ENCODE data around the gene SLC9A9.

Gene SLC9A9

GRCh38 chr3:143255739-143256138 is 592.5 kb downstream of the SLC9A9 start:
- H3K9ac ChIP-seq (ENCODE audit: low read length): no peak overlapping the region
- no peak overlapping the region for H3K4me3 ChIP-seq (ENCODE audit: low read length)
- no peaks in the 10 kb centered on the region for H3K4me1 ChIP-seq (ENCODE audit: control insufficient read depth, insufficient read depth, low read length)
- no peak overlapping the region for H3K27ac ChIP-seq (ENCODE audit: low read depth, low read length)
- H3K27me3 ChIP-seq (ENCODE audit: control insufficient read depth, insufficient read depth, low read length): no peaks in the 10 kb centered on the region
- no peaks in the 10 kb centered on the region for H3K36me3 ChIP-seq (ENCODE audit: control insufficient read depth, insufficient read depth, low read length)

- Histone ChIP-seq H3K27ac (ENCODE audit: low read depth, low read length) (no peak overlapping the region), H3K36me3 (ENCODE audit: control insufficient read depth, insufficient read depth, low read length) (no peaks in the 10 kb centered on the region), H3K4me3 (ENCODE audit: low read length) (no peak overlapping the region), H3K4me1 (ENCODE audit: control insufficient read depth, insufficient read depth, low read length) (no peaks in the 10 kb centered on the region), H3K27me3 (ENCODE audit: control insufficient read depth, insufficient read depth, low read length) (no peaks in the 10 kb centered on the region), H3K9ac (ENCODE audit: low read length) (no peak overlapping the region)
Observed at GRCh38 chr3:143252931-143253330, 595.3 kb downstream of the SLC9A9 start.

GRCh38 chr3:143249014-143249413 is 599.3 kb downstream of the SLC9A9 start:
- H3K27me3 ChIP-seq (ENCODE audit: control insufficient read depth, insufficient read depth, low read length): no peaks in the 10 kb centered on the region
- no peaks in the 10 kb centered on the region for H3K4me1 ChIP-seq (ENCODE audit: control insufficient read depth, insufficient read depth, low read length)
- no peak overlapping the region for H3K4me3 ChIP-seq (ENCODE audit: low read length)
- no peak overlapping the region for H3K27ac ChIP-seq (ENCODE audit: low read depth, low read length)
- no peak overlapping the region for H3K9ac ChIP-seq (ENCODE audit: low read length)
- H3K36me3 ChIP-seq (ENCODE audit: control insufficient read depth, insufficient read depth, low read length): no peaks in the 10 kb centered on the region

- Histone ChIP-seq H3K36me3 (ENCODE audit: control insufficient read depth, insufficient read depth, low read length) (no peaks in the 10 kb centered on the region), H3K27me3 (ENCODE audit: control insufficient read depth, insufficient read depth, low read length) (no peaks in the 10 kb centered on the region), H3K4me1 (ENCODE audit: control insufficient read depth, insufficient read depth, low read length) (peaks cover 1% of the 10 kb centered on the region), H3K9ac (ENCODE audit: low read length) (no peak overlapping the region), H3K27ac (ENCODE audit: low read depth, low read length) (no peak overlapping the region), H3K4me3 (ENCODE audit: low read length) (no peak overlapping the region)
Observed at GRCh38 chr3:143247073-143247472, 601.2 kb downstream of the SLC9A9 start.

- no peaks in the 10 kb centered on the region for H3K27me3 ChIP-seq (ENCODE audit: control insufficient read depth, insufficient read depth, low read length)
- H3K9ac ChIP-seq (ENCODE audit: low read length): no peak overlapping the region
- H3K36me3 ChIP-seq (ENCODE audit: control insufficient read depth, insufficient read depth, low read length): no peaks in the 10 kb centered on the region
- H3K4me3 ChIP-seq (ENCODE audit: low read length): no peak overlapping the region
- H3K4me1 ChIP-seq (ENCODE audit: control insufficient read depth, insufficient read depth, low read length): peaks cover 6% of the 10 kb centered on the region
- H3K27ac ChIP-seq (ENCODE audit: low read depth, low read length): no peak overlapping the region
Observed at GRCh38 chr3:143245692-143246091, 602.6 kb downstream of the SLC9A9 start.

GRCh38 chr3:143244516-143245063 is 603.7 kb downstream of the SLC9A9 start:
- Histone ChIP-seq H3K4me3 (ENCODE audit: low read length) (no peak overlapping the region), H3K27me3 (ENCODE audit: control insufficient read depth, insufficient read depth, low read length) (no peaks in the 10 kb centered on the region), H3K27ac (ENCODE audit: low read depth, low read length) (no peak overlapping the region)

GRCh38 chr3:143243686-143244085 is 604.6 kb downstream of the SLC9A9 start:
- Histone ChIP-seq H3K4me1 (ENCODE audit: control insufficient read depth, insufficient read depth, low read length) (peaks cover 6% of the 10 kb centered on the region), H3K36me3 (ENCODE audit: control insufficient read depth, insufficient read depth, low read length) (no peaks in the 10 kb centered on the region), H3K9ac (ENCODE audit: low read length) (no peak overlapping the region), H3K27ac (ENCODE audit: low read depth, low read length) (no peak overlapping the region), H3K4me3 (ENCODE audit: low read length) (no peak overlapping the region), H3K27me3 (ENCODE audit: control insufficient read depth, insufficient read depth, low read length) (no peaks in the 10 kb centered on the region)

More at GRCh38 chr3:143244516-143245063, 603.7 kb downstream of the SLC9A9 start:
- no peaks in the 10 kb centered on the region for H3K36me3 ChIP-seq (ENCODE audit: control insufficient read depth, insufficient read depth, low read length)
- no peak overlapping the region for H3K9ac ChIP-seq (ENCODE audit: low read length)
- peaks cover 6% of the 10 kb centered on the region for H3K4me1 ChIP-seq (ENCODE audit: control insufficient read depth, insufficient read depth, low read length)

GRCh38 chr3:143242691-143243090 is 605.6 kb downstream of the SLC9A9 start:
- Histone ChIP-seq H3K27ac (ENCODE audit: low read depth, low read length) (no peak overlapping the region), H3K4me3 (ENCODE audit: low read length) (no peak overlapping the region), H3K27me3 (ENCODE audit: control insufficient read depth, insufficient read depth, low read length) (no peaks in the 10 kb centered on the region), H3K36me3 (ENCODE audit: control insufficient read depth, insufficient read depth, low read length) (no peaks in the 10 kb centered on the region), H3K4me1 (ENCODE audit: control insufficient read depth, insufficient read depth, low read length) (peaks cover 6% of the 10 kb centered on the region), H3K9ac (ENCODE audit: low read length) (no peak overlapping the region)

GRCh38 chr3:143242101-143242500 is 606.2 kb downstream of the SLC9A9 start:
- H3K36me3 ChIP-seq (ENCODE audit: control insufficient read depth, insufficient read depth, low read length): no peaks in the 10 kb centered on the region
- H3K27ac ChIP-seq (ENCODE audit: low read depth, low read length): no peak overlapping the region
- H3K4me3 ChIP-seq (ENCODE audit: low read length): no peak overlapping the region
- no peak overlapping the region for H3K9ac ChIP-seq (ENCODE audit: low read length)
- H3K27me3 ChIP-seq (ENCODE audit: control insufficient read depth, insufficient read depth, low read length): no peaks in the 10 kb centered on the region
- H3K4me1 ChIP-seq (ENCODE audit: control insufficient read depth, insufficient read depth, low read length): peaks cover 6% of the 10 kb centered on the region

GRCh38 chr3:143241481-143241951 is 606.8 kb downstream of the SLC9A9 start:
- Histone ChIP-seq H3K9ac (ENCODE audit: low read length) (no peak overlapping the region), H3K27ac (ENCODE audit: low read depth, low read length) (no peak overlapping the region), H3K27me3 (ENCODE audit: control insufficient read depth, insufficient read depth, low read length) (no peaks in the 10 kb centered on the region), H3K4me1 (ENCODE audit: control insufficient read depth, insufficient read depth, low read length) (peaks cover 6% of the 10 kb centered on the region), H3K4me3 (ENCODE audit: low read length) (no peak overlapping the region), H3K36me3 (ENCODE audit: control insufficient read depth, insufficient read depth, low read length) (no peaks in the 10 kb centered on the region)

- Histone ChIP-seq H3K9ac (ENCODE audit: low read length) (no peak overlapping the region), H3K4me1 (ENCODE audit: control insufficient read depth, insufficient read depth, low read length) (peaks cover 6% of the 10 kb centered on the region), H3K36me3 (ENCODE audit: control insufficient read depth, insufficient read depth, low read length) (no peaks in the 10 kb centered on the region), H3K27ac (ENCODE audit: low read depth, low read length) (no peak overlapping the region), H3K27me3 (ENCODE audit: control insufficient read depth, insufficient read depth, low read length) (no peaks in the 10 kb centered on the region), H3K4me3 (ENCODE audit: low read length) (no peak overlapping the region)
Observed at GRCh38 chr3:143240886-143241285, 607.4 kb downstream of the SLC9A9 start.

GRCh38 chr3:143239031-143239430 is 609.2 kb downstream of the SLC9A9 start:
- Histone ChIP-seq H3K9ac (ENCODE audit: low read length) (no peak overlapping the region), H3K4me3 (ENCODE audit: low read length) (no peak overlapping the region), H3K4me1 (ENCODE audit: control insufficient read depth, insufficient read depth, low read length) (peaks cover 6% of the 10 kb centered on the region), H3K27ac (ENCODE audit: low read depth, low read length) (no peak overlapping the region), H3K36me3 (ENCODE audit: control insufficient read depth, insufficient read depth, low read length) (no peaks in the 10 kb centered on the region), H3K27me3 (ENCODE audit: control insufficient read depth, insufficient read depth, low read length) (no peaks in the 10 kb centered on the region)

- Histone ChIP-seq H3K9ac (ENCODE audit: low read length) (no peak overlapping the region), H3K36me3 (ENCODE audit: control insufficient read depth, insufficient read depth, low read length) (no peaks in the 10 kb centered on the region), H3K27me3 (ENCODE audit: control insufficient read depth, insufficient read depth, low read length) (no peaks in the 10 kb centered on the region), H3K4me3 (ENCODE audit: low read length) (no peak overlapping the region), H3K4me1 (ENCODE audit: control insufficient read depth, insufficient read depth, low read length) (peaks cover 5% of the 10 kb centered on the region), H3K27ac (ENCODE audit: low read depth, low read length) (no peak overlapping the region)
Observed at GRCh38 chr3:143237077-143237627, 611.1 kb downstream of the SLC9A9 start.
